SK-N-MC (cell line): ENCODE measurements around the gene RPL26.

ENCODE experiments used
- DNase-seq: peaks from one replicate; pipeline ENCODE4 v3.0.0-alpha.2; 2011; ENCODE audit warnings: low read depth, low spot score
- H3K27ac ChIP-seq: fragments of 200-600 bp; sonication (generic); 2 replicates; pipeline ENCODE4 v1.5.1; 2016; ENCODE audit warnings: mixed run types
- H3K36me3 ChIP-seq: fragments of 200-600 bp; sonication (generic); 2 replicates; pipeline ENCODE4 v1.6.1; 2017; ENCODE audit warnings: antibody characterized with exemption, low read length, mixed read lengths; ENCODE audit not compliant: insufficient read depth
- H3K4me3 ChIP-seq: fragments of 200-600 bp; sonication (generic); 2 replicates; pipeline ENCODE4 v1.5.1; 2016
- H3K9ac ChIP-seq: fragments of 200-600 bp; sonication (generic); 2 replicates; pipeline ENCODE4 v1.8.0; 2017; ENCODE audit warnings: mixed run types, mixed read lengths; ENCODE audit not compliant: insufficient read length
- H3K9me3 ChIP-seq: fragments of 200-600 bp; sonication (generic); 2 replicates; pipeline ENCODE4 v1.6.1; 2017; ENCODE audit warnings: low read depth, mild to moderate bottlenecking, antibody characterized with exemption, low read length, moderate library complexity, mixed read lengths
- EZH2 ChIP-seq: fragments of 200-600 bp; sonication (generic); IDR thresholded peaks from one replicate; pipeline ENCODE4 v1.6.1; 2017; ENCODE audit warnings: antibody characterized with exemption
- FOXP2 ChIP-seq: optimal IDR thresholded peaks from 2 replicates; pipeline ENCODE3; 2011; ENCODE audit warnings: mild to moderate bottlenecking, moderate library complexity; ENCODE audit not compliant: insufficient read depth; ENCODE audit errors: extremely low read length, control extremely low read depth
- POLR2AphosphoS5 ChIP-seq: IDR thresholded peaks from 2 replicates; pipeline ENCODE4 v1.6.1; 2012; ENCODE audit warnings: mild to moderate bottlenecking, low read depth, low read length, borderline replicate concordance

Gene RPL26

DNA sequence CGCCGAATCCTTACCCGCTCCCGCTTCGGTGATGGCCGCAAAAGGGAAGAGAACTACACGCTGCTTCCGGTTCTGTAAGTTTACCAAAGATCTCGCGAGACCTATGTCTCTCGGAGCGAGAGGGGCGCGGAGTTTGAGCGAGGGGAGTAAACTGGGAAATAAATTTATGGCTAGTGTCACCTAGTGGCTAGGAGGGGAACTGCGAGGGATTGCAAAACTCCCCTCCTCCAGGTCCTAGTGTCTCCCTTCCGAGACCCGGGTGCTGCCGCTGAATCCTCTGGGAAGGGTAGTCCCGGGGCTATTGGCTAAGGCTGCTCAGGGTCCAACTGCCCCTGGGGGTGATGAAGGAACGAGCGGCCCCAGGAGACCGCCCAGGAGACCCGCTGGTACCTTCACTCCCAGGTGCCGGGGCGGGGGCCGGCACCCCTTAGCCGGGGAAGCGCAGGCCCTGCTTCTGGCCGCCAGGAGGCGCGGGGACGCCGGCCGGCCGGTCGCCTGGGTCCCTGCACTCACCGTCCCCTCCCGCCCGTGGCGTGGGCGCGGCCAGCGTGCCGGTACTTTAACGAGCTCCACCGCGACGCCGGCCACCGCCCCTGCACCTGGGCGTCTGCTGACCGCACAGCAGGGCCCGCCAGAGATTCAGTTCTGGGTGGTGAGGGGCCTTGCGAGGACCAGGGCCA, at the start of gene RPL26:
Gene RPL26 (minus strand): TSS at position 51 of the 680 bp plus-strand sequence. CDS start 883 bp downstream, outside the sequence.
- TF ChIP-seq POLR2AphosphoS5 (peak; percentile 91; the same call in 1 of the 2 replicates), FOXP2 (peak; percentile 43), EZH2 (no peak)
- no peaks in the 10 kb centered on the region for H3K9me3 ChIP-seq
- peak; percentile 81 for DNase-seq
- H3K27ac ChIP-seq, result peak within 1 kb of the TSS; percentile 87
- H3K4me3 ChIP-seq, result peak within 1 kb of the TSS; percentile 88
- peak within 1 kb of the TSS; percentile 98 for H3K9ac ChIP-seq
- H3K36me3 ChIP-seq, result peaks cover 41% of the 10 kb centered on the region

DNA sequence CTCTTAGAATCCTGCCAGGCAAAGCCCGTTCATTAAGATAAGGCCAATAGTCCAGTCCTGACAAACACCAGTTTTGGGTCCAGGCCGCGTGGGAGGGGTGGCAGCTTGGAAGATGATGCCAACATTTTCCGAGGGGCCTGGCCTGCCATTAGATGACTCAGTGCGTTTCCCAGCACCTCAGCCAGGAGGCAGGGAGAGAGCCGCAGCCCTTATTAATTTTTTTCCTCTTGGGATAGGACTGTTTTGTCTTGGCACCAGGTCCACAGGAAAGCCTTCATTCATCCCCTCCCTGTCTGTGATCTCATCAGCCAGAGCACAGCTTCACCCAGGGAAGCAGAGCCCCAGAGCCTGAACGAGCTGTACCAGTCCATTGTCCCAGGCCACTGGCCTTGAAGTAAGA, 48.0 kb upstream of the RPL26 start:
- no peak for DNase-seq
- TF ChIP-seq FOXP2 (no peak), EZH2 (no peak), POLR2AphosphoS5 (no peak)
- H3K4me3 ChIP-seq, result no peak overlapping the region
- no peak overlapping the region for H3K9ac ChIP-seq
- H3K36me3 ChIP-seq, result no peaks in the 10 kb centered on the region
- no peak overlapping the region for H3K27ac ChIP-seq
- no peaks in the 10 kb centered on the region for H3K9me3 ChIP-seq

DNA sequence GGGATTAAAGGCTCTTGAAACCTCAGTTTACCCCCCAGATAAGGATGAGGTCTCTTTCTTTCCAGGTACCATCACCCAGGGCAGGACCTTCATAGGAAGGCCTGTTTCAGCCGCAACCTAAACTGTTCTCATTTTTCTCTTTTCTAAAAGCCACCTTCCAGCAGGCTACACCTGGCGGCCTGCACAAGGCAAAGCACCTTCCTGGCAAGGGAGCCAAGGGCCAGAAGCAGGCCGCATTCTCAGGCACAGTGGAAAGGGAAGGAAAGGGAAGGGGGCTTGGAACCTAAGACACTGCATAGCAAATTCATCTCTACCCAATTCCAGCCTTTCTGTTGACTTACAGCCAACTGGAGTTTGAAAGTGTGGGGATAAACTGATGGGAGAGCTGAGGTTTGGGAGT, 43.8 kb upstream of the RPL26 start:
- Histone ChIP-seq H3K9me3 (no peaks in the 10 kb centered on the region), H3K9ac (no peak overlapping the region)

DNA sequence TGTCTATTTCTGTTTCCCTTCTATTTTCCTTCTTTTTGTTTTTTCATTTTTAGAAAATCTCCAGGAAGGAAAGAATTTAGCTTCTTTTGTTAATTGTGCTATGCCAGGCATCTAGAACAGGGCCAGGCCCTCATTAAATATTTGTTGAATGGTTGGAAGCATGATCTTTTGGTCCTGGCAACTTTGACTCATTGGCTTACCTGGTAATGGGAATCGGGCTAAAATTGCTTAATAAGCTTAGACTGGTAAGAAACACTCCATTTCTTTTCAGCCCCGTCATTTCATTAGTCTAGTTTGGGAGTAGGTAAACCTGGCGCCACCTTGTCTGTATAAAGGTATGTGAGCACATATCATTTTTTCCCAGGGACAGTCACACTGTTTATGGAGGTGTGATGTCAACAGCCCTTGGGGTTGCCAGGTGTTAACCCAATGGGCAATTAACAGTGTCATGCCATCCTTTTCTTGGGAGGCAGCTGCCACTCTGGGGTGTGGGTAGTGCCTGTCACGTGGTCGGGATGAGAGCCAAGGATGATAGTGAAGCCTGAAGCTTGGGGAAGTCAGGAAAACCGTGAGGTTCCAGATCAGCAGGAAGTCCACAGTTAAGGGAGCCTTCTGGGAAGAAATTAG, 43.2 kb upstream of the RPL26 start:
- TF ChIP-seq FOXP2 (no peak), EZH2 (no peak), POLR2AphosphoS5 (no peak)
- no peak overlapping the region for H3K27ac ChIP-seq
- no peaks in the 10 kb centered on the region for H3K9me3 ChIP-seq
- H3K4me3 ChIP-seq, result no peak overlapping the region
- H3K9ac ChIP-seq, result no peak overlapping the region
- H3K36me3 ChIP-seq, result no peaks in the 10 kb centered on the region
- no peak for DNase-seq

More for the DNA sequence above, 43.8 kb upstream of the RPL26 start:
- Histone ChIP-seq H3K27ac (no peak overlapping the region), H3K4me3 (no peak overlapping the region), H3K36me3 (no peaks in the 10 kb centered on the region)
- no peak for TF ChIP-seq EZH2
- TF ChIP-seq POLR2AphosphoS5, result no peak
- no peak for TF ChIP-seq FOXP2
- DNase-seq, result no peak

DNA sequence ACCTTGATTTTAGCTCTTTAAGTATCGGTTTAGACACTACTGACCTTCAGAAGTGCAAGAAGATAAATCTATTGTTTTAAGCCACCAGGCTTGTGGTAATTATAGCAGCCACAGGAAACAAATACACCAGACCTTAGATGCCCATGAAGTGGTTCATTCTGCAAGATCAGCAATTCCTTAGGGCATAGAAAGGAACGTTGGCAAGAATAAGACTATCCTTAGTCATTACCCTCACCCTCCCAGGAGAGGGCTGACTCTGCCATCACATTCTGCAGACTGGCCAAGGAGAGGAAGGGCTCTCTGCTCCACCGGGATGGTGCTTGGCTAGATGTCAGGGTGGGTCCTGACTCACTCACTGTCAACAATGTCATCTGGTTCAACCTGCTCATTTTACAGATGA, 38.6 kb upstream of the RPL26 start:
- Histone ChIP-seq H3K4me3 (no peak overlapping the region), H3K36me3 (no peaks in the 10 kb centered on the region), H3K9ac (no peak overlapping the region), H3K27ac (no peak overlapping the region), H3K9me3 (no peaks in the 10 kb centered on the region)
- DNase-seq, result no peak
- TF ChIP-seq POLR2AphosphoS5, result no peak
- TF ChIP-seq EZH2, result no peak
- no peak for TF ChIP-seq FOXP2

DNA sequence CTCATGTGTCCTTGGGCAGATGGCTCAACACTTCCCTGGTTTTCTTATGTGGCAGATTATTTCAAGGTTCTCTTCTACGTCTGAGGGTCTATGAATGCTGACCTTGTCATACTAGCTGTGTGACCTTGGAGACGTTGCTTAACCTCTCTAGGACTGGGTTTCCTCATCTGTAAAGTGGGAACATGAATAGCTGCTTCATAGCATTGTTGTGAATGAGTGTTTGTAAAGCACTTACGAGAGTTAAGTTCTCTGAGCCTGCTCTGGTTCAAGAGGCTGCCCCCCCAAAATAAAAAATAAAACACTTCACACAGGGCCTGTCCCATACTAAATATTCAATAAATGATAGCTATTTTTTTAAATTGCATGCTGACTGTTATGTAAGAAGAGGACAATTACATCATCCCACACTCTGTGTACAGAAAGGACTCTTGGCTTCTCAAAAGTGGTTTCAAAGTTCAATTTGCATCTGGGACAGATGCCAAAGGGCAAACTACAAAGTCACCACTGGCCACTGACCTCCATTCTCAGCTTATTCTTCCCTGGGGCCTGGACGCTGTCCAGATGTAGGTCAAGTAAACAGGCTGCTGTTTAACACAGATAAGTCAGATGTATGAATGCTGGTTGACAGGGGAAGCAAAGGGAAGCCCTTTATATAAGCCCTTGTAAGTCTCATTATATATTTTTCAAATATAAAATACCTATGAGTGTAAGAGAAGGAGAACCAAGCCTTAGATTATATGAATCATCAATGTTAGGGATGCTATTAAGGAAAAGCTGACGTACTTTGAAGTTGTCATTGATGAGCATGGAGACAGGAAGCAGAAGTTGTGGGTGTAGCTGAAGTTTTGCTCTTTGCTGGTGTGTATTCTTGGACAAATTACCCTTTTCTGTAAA, 37.3 kb upstream of the RPL26 start:
- no peaks in the 10 kb centered on the region for H3K9me3 ChIP-seq
- no peak overlapping the region for H3K4me3 ChIP-seq
- no peak for DNase-seq
- no peak for TF ChIP-seq FOXP2
- TF ChIP-seq POLR2AphosphoS5, result no peak
- no peak for TF ChIP-seq EZH2
- H3K9ac ChIP-seq, result no peak overlapping the region
- no peaks in the 10 kb centered on the region for H3K36me3 ChIP-seq
- no peak overlapping the region for H3K27ac ChIP-seq

DNA sequence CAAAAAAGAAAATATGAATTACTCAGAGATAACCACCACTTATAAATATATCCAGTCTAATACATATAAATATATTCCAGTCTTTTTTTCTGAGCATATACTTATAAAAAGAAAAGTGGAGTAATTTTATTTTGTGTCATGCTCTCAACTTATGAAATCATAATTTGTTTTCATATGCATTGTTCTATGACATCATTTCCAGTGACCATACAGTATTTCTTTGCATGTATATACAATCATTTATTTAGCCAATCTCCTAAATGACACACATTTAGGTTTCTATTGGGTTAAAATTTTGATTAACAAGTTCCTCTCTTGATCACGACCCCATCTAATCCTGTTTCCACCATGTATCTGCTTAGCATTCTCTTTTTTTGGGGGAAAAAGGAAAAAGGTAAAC, 36.3 kb upstream of the RPL26 start:
- Histone ChIP-seq H3K4me3 (no peak overlapping the region), H3K27ac (no peak overlapping the region), H3K9me3 (no peaks in the 10 kb centered on the region), H3K36me3 (no peaks in the 10 kb centered on the region), H3K9ac (no peak overlapping the region)
- DNase-seq, result no peak
- TF ChIP-seq FOXP2 (no peak), POLR2AphosphoS5 (no peak)

DNA sequence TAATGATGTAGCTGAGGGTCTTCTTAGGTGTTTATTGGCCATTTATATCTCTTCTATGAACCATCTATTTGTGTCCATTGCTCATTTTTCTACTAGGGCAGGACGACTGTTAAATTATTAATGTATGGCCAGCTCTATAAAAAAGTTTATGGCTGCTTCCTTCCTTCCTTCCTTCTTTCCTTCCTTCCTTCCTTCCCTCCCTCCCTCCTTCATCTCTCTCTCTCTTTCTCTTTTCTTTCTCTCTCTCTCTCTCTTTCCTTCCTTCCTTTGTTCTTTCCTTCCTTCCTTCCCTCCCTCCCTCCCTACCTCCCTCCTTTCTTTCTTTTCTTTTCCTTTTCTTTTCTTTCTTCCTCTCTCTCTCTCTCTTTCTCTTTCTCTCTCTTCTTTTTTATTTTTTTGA, 35.5 kb upstream of the RPL26 start:
- no peak for TF ChIP-seq POLR2AphosphoS5
- TF ChIP-seq EZH2, result no peak
- TF ChIP-seq FOXP2, result no peak
- H3K9me3 ChIP-seq, result no peaks in the 10 kb centered on the region
- H3K27ac ChIP-seq, result no peak overlapping the region
- no peak overlapping the region for H3K4me3 ChIP-seq
- H3K9ac ChIP-seq, result no peak overlapping the region
- DNase-seq, result no peak
- H3K36me3 ChIP-seq, result no peaks in the 10 kb centered on the region
